Small intestine (tissue), 7 donors: ENCODE measurements around the gene PHKB. TPM values are rescaled to one million over a fixed set of nuclear protein-coding genes. Genes with fewer than 3 reads are reported as not detected.
"Not testable (repeated sequence)": the region's sequence is repeated elsewhere in the genome, so short reads cannot be mapped to it uniquely, and the experiment has no call there.

Experiments used
- DNase-seq, 2 donors: peaks; one replicate each; pipeline versions ENCODE4 v3.0.0 to v3.0.0-alpha.2; 2013
- FAIRE-seq: peaks from 2 replicates; lab custom pipeline; 2012; peaks lifted over from hg19 to GRCh38; lab: Jason Lieb, UNC
- H3K27ac ChIP-seq, 3 donors: one replicate each; pipeline ENCODE4 v1.5.1; 2013; ENCODE audit warnings: low read length in 2 of 3, mild to moderate bottlenecking in 2 of 3, control low read depth in 1 of 3, inconsistent platforms in 1 of 3, low read depth in 1 of 3, moderate library complexity in 1 of 3
- H3K27me3 ChIP-seq, 3 donors: one replicate each; pipeline ENCODE4 v1.6.1; 2013; ENCODE audit warnings: low read length in 3 of 3, inconsistent platforms in 1 of 3; ENCODE audit not compliant: control insufficient read depth in 3 of 3, insufficient read depth in 3 of 3
- H3K36me3 ChIP-seq, 3 donors: one replicate each; pipeline ENCODE4 v1.6.1; 2013; ENCODE audit warnings: low read length in 3 of 3, inconsistent platforms in 1 of 3, low read depth in 1 of 3, mild to moderate bottlenecking in 1 of 3, moderate library complexity in 1 of 3; ENCODE audit not compliant: control insufficient read depth in 3 of 3, insufficient read depth in 2 of 3
- H3K4me1 ChIP-seq, 3 donors: one replicate each; pipeline ENCODE4 v1.6.1; 2013; ENCODE audit warnings: low read length in 2 of 3, inconsistent platforms in 1 of 3, low read depth in 1 of 3, mild to moderate bottlenecking in 1 of 3, moderate library complexity in 1 of 3; ENCODE audit not compliant: control insufficient read depth in 3 of 3, insufficient read depth in 2 of 3
- H3K4me3 ChIP-seq, 3 donors: one replicate each; pipeline ENCODE4 v1.5.1; 2013; ENCODE audit warnings: low read length in 3 of 3, control low read depth in 1 of 3, inconsistent platforms in 1 of 3, low read depth in 1 of 3, mild to moderate bottlenecking in 1 of 3, moderate library complexity in 1 of 3
- H3K9me3 ChIP-seq, 2 donors: one replicate each; pipeline ENCODE4 v1.6.1; 2013; ENCODE audit warnings: low read depth in 1 of 2, low read length in 1 of 2; ENCODE audit not compliant: control insufficient read depth in 2 of 2, insufficient read depth in 1 of 2
- WGBS, 3 donors: extraction: QIAGEN DNeasy Blood & Tissue Kit; methylation state at CpG; one replicate each; pipeline ENCODE4 v1.1.7; 2013; 5-methylcytosine and 5-hydroxymethylcytosine counted together
- polyA plus RNA-seq, 4 donors: library from polyadenylated mRNA; stranded (reverse) in 3 of 4; unstranded in 1 of 4; fragments of 200-250 nt in 3 of 4; fragments of 120-200 nt in 1 of 4; gene quantifications; one replicate each; pipeline versions ENCODE4 v1.2.1 to v1.2.3, GENCODE V29; 2013
- donor health status: healthy with polysubstance abuse.
- donor health status: control.
- donor health status: control.
- donor health status: Bipolar disorder and iron deficiency.
- donor health status: healthy.

The PHKB gene
- polyA plus RNA-seq, 4 donors: 27.0 to 69.3 (median 37.0) TPM

DNA sequence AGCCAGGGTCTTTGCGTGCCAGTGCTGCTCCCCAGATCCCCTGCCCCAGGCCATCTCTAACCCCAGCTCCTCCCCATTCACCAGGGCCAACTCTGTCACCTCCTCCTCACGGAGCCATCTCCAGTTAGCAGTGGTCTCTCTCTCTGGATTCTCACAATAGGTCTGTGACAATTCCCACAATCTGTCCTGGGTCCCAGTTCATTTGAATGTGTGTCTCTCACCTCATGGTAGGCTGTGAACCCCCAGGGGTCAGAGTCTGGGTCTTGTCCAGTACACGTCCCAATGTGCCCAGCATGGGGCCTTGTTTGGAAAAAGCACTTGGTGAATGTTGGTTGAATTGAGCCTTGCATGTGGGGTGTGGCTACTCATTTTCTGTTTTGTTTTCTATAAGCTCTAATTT, 205.3 kb downstream of the PHKB start:
- H3K27ac ChIP-seq: no peak overlapping the region
- no peak for FAIRE-seq
- WGBS, 3 donors: 95 to 98% (median 96%) methylated on average over 3 of the region's 3 CpGs

DNA sequence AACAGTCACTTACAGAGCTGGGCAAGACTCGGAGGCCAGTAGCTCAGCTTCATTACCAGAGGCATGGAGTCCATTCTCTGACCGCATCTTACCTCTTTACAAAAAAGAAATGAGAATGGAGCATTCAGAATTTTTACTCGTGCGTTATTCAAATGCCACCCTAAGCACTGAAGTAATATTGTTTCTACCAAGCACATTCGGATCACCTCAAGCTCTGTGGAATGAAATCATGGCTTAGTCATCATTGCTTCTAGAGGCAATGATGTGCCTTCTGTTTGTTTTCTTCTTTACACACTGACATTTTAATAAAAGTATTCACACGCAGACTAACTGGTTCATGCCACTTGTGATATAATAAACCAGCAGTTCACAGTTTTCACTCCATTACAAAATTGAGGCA, 206.8 kb downstream of the PHKB start:
- no peak overlapping the region for H3K4me3 ChIP-seq
- FAIRE-seq: no peak
- no peak for DNase-seq
- H3K27me3 ChIP-seq: no peaks in the 10 kb centered on the region
- peaks cover 5 to 10% (median 8%) of the 10 kb centered on the region in 3 donors for H3K36me3 ChIP-seq
- no peak overlapping the region for H3K27ac ChIP-seq
- 94 to 98% (median 96%) methylated on average over 6 of the region's 6 CpGs for WGBS, 3 donors
- no peaks in the 10 kb centered on the region for H3K4me1 ChIP-seq
- no peaks in the 10 kb centered on the region for H3K9me3 ChIP-seq

More for the DNA sequence above, 205.3 kb downstream of the PHKB start:
- H3K4me1 ChIP-seq: no peaks in the 10 kb centered on the region
- peaks cover 5 to 10% (median 10%) of the 10 kb centered on the region in 3 donors for H3K36me3 ChIP-seq
- no peak overlapping the region for H3K4me3 ChIP-seq
- no peaks in the 10 kb centered on the region for H3K9me3 ChIP-seq
- no peak for DNase-seq
- no peaks in the 10 kb centered on the region for H3K27me3 ChIP-seq

DNA sequence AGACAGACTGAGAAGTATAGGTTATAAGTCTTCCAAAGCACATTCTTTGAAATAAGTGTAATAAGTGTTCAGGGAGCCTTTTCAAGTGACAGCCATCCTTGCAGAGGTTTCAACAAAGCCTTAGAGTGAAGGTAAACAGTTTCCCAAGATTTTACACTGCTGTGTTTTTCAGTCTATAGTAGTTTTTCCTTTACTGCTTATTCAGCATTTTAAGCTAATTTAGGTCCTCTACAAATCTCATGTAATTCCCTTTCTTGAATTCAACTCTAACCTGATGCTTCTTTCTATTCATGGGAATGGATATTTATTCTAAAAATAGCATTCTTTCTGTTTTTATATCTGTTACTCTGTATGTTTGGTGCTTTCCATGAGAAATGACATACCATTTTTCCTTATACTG, 211.3 kb downstream of the PHKB start:
- FAIRE-seq: no peak
- no peaks in the 10 kb centered on the region for H3K4me1 ChIP-seq
- DNase-seq: no peak
- H3K9me3 ChIP-seq: peaks cover 0 to 2% of the 10 kb centered on the region in 2 donors
- H3K36me3 ChIP-seq: peaks cover 5 to 19% (median 9%) of the 10 kb centered on the region in 3 donors
- H3K27ac ChIP-seq: no peak overlapping the region
- no peak overlapping the region for H3K4me3 ChIP-seq
- H3K27me3 ChIP-seq: no peaks in the 10 kb centered on the region

DNA sequence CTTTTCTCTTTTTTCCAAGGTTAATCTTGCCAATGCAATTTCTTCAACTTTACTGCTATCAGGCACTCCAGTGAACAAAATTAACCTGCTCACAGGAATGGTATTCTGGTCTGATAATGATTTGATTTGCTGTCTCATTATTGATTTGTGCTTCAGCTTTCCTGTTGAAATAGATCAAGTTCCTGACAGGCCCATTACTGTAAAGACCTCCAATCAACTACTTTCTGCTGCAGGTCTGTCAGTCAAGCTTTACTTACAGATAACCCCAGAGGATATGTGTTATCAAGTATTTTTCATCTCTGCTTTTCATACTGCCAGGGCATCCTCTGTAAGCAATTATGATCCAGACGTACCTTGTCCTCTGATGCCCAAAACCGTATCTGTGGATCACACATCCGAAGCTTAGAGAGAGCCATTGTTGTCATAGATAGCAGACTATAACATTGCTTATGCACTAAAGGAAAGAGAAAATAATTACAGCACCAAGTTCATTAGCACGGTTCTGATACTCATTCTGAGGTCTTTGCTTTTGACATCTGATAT, 215.6 kb downstream of the PHKB start:
- FAIRE-seq: no peak
- no peak for DNase-seq
- Histone ChIP-seq H3K4me3 (no peak overlapping the region), H3K27ac (no peak overlapping the region), H3K9me3 (peaks cover 0 to 3% of the 10 kb centered on the region in 2 donors), H3K4me1 (no peaks in the 10 kb centered on the region), H3K27me3 (no peaks in the 10 kb centered on the region), H3K36me3 (peaks cover 0 to 14% (median 2%) of the 10 kb centered on the region in 3 donors)
- WGBS, 3 donors: 96% methylated on average over 4 of the region's 4 CpGs

DNA sequence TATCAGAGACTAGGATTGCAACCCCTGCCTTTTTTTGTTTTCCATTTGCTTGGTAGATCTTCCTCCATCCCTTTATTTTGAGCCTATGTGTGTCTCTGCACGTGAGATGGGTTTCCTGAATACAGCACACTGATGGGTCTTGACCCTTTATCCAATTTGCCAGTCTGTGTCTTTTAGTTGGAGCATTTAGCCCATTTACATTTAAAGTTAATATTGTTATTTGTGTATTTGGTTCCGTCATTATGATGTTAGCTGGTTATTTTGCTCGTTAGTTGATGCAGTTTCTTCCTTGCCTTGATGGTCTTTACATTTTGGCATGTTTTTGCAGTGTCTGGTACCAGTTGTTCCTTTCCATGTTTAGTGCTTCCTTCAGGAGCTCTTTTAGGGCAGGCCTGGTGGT, 220.4 kb downstream of the PHKB start:
- not testable (repeated sequence) for DNase-seq, FAIRE-seq, H3K27ac ChIP-seq, H3K9me3 ChIP-seq, H3K4me1 ChIP-seq, H3K27me3 ChIP-seq, H3K4me3 ChIP-seq
- H3K36me3 ChIP-seq: peaks cover 0 to 11% (median 2%) of the 10 kb centered on the region in 3 donors
- 90 to 100% (median 96%) methylated on average over 2 of the region's 3 CpGs for WGBS, 3 donors

DNA sequence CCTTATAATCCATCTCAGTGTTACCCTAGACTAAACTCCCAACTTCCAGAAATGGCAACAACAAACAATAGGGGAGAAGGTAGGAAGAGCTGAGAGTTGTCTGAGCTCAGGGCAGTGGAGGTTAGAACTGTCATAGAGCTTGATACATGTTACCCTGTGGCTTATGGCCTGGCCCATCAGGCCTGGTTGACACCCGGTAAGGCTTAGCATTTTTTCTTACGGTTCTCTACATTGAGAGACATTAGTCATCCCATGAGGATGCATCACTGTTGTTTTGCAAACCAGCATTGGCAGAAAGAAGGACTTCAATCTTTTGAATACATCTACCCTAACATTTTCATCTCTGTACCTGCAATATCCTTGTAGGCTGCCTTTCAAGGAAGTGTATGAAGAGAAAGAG, 226.6 kb downstream of the PHKB start:
- Histone ChIP-seq H3K27ac (no peak overlapping the region), H3K4me1 (no peaks in the 10 kb centered on the region), H3K36me3 (peaks cover 3 to 10% (median 9%) of the 10 kb centered on the region in 3 donors), H3K27me3 (no peaks in the 10 kb centered on the region), H3K4me3 (no peak overlapping the region), H3K9me3 (no peaks in the 10 kb centered on the region)
- no peak for DNase-seq
- WGBS, 3 donors: 85 to 92% (median 91%) methylated on average over 2 of the region's 2 CpGs
- no peak for FAIRE-seq

DNA sequence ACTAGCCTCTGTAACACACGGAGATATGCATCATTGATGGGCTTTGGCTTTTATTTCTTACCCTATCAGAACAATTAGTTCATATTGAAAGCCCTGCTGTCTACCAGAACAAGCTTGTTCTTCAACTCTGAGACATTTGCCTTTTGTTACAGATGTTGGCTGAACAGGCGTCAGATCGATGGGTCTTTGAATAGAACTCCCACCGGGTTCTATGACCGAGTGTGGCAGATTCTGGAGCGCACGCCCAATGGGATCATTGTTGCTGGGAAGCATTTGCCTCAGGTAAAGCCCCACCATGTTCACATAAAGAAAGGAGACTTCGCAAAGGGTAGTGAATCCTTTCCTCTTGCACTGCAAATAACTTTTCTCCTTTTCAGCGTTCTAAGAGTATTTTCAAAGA, 232.1 kb downstream of the PHKB start:
- no peak for FAIRE-seq
- no peak for DNase-seq
- 95 to 98% (median 98%) methylated on average over 9 of the region's 9 CpGs for WGBS, 3 donors
- no peak overlapping the region for H3K4me3 ChIP-seq
- H3K36me3 ChIP-seq: peaks cover 13 to 28% (median 19%) of the 10 kb centered on the region in 3 donors
- no peaks in the 10 kb centered on the region for H3K9me3 ChIP-seq
- H3K27me3 ChIP-seq: no peaks in the 10 kb centered on the region
- H3K27ac ChIP-seq: no peak overlapping the region
- H3K4me1 ChIP-seq: no peaks in the 10 kb centered on the region

DNA sequence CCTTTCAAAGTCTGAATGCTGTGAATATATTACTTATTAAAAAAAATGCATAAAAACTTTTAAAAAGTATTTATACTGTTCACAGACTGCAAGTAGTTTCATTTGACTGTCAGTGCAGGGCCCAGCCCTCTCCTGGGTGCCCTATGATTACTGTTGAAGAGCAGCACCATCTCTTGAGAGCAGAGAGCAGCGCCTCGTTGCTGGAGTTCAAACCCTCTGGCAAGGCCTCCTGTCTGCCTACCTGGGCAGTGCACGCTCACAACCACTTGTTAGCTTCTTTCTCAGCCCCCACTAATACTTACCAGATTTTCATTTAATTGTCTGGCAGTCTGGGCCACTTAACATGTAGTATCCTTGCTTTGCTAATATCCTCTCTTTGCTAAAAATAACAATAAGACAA, 233.4 kb downstream of the PHKB start:
- no peaks in the 10 kb centered on the region for H3K9me3 ChIP-seq
- no peak for FAIRE-seq
- no peaks in the 10 kb centered on the region for H3K27me3 ChIP-seq
- H3K4me1 ChIP-seq: no peaks in the 10 kb centered on the region
- H3K27ac ChIP-seq: no peak overlapping the region
- 88 to 97% (median 91%) methylated on average over 3 of the region's 3 CpGs for WGBS, 3 donors
- no peak for DNase-seq
- H3K4me3 ChIP-seq: no peak overlapping the region
- H3K36me3 ChIP-seq: peaks cover 10 to 28% (median 18%) of the 10 kb centered on the region in 3 donors

DNA sequence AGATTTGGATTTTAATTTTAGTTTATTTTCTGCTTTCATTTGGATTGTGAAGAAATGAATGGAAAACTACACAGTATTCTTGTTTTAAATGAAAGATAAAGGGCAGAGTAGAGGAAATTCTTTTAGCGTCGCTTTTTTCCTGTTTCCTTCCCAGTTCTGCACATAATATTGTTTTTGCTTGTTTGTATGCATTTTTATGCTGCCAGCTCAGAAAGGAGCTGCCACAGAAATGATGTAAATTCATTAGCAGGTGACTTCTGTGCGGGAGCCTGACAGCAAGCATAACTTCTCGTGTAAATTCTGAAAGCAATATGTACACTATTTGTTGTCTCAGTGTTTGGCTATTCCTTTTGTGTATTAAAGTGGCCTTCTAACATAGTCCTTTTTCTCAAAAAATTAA, 234.6 kb downstream of the PHKB start:
- no peak for FAIRE-seq
- WGBS, 3 donors: 94 to 98% (median 94%) methylated on average over 4 of the region's 4 CpGs

More for the DNA sequence above, 234.6 kb downstream of the PHKB start:
- no peak overlapping the region for H3K27ac ChIP-seq
- no peaks in the 10 kb centered on the region for H3K27me3 ChIP-seq
- no peaks in the 10 kb centered on the region for H3K9me3 ChIP-seq
- no peaks in the 10 kb centered on the region for H3K4me1 ChIP-seq
- peaks cover 10 to 25% (median 16%) of the 10 kb centered on the region in 3 donors for H3K36me3 ChIP-seq
- no peak overlapping the region for H3K4me3 ChIP-seq
- DNase-seq: no peak
